Activated T-helper 1 cell treated with anti-CD3 and anti-CD28 coated beads, Interleukin-2, amount 50 U/mL, for 16 hours (primary cell): ENCODE data around the gene IRX6.

Source experiments
- DNase-seq, 2 donors: peaks; one replicate each; pipeline ENCODE4 v3.0.0-alpha.2; 2020; ENCODE audit warnings: low read depth in 1 of 2, low spot score in 1 of 2

IRX6 gene

DNA sequence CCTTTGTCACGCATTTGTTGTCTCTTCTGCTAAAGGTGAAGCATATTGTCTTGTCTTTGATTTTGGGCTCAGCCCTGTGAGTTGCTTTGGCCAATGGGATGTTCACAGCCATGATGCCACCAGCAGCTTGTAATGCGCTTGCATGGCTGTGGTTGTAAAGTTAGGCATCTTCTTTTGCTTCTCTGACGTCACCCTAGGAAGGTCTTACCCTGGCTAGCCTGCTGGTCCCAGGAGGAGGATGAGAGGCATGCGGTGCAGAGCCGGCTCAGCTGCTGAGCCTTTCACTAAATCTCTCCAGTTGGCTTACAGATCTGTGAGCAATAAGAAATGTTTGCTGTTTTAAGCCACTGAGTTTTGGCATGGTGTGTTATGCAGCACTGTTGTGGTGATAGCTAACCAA, 40.8 kb downstream of the IRX6 start:
- no peak for DNase-seq

DNA sequence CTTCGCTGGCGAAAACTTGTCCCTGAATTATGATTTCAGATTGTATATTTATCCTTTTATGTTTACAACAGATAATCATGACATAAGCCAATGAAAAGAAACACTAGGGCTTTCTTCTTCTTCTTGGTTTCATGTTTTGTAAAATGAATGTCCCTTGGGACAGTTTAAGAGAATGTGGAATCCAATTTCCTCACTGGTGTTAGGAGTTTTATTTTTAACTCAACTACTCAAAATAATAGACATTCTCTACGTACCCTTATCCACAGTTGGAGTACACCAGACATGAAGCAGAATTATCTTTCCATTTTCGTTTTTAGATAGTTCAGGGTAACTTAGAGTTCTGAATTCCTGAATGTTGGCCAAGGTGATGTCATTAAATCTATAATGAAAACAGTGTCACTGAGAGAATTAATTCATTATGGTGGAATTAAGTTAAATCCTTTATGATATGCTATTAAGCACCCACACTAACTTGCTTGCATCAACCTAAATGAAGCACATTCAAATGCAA, 43.4 kb downstream of the IRX6 start:
- DNase-seq, result no peak

DNA sequence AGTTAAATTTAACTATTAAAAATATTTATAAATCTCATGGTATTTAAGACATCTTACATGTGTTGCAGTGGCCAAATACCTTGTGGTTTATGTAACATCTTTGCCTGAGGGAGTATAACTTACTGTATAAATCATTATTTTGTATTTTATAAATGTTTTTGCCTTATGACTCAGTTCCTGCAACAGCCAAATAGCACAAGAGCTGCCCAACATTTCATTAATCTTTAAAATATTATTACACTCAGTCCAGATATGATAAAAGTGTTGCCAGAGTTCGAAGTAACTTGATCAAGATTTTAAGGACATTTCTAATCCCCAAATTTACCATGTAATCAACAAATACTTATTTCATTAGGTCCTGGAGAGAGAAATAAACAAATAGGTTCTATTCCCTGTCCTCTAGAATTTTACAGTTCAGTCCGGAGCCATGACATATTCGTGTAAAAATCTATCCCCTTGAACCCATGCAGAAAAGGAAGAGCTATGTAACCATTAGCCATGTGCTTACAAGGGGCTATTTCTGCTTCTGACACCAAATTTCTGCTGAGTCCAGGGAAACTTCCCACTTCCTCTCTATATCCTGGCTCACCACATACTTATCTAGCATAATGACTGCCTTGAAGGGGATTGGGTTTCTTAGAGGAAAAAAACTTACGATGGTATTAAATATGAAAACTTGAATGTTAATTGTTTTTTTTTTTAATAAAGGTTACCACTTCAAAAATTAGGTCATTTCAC, 44.0 kb downstream of the IRX6 start:
- no peak for DNase-seq

DNA sequence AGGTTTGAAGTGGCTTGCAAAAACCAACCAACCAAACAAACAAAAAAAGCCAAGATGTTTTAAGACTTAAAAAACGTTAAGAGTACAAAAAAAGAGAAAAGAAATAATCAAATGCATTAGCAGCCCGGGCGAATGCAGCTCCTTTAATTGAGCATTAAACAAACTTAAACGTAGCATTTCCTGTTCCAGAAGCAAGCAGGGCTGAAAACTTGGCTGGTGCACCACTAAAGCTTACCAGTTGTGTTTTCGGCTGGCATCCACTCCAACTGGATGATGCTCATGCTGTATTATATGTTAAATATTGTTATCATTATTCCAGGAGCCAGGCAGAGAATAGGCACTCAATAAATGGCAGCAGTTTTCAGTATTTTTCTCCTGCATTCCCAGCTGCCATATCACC, 45.1 kb downstream of the IRX6 start:
- DNase-seq, result no peak

DNA sequence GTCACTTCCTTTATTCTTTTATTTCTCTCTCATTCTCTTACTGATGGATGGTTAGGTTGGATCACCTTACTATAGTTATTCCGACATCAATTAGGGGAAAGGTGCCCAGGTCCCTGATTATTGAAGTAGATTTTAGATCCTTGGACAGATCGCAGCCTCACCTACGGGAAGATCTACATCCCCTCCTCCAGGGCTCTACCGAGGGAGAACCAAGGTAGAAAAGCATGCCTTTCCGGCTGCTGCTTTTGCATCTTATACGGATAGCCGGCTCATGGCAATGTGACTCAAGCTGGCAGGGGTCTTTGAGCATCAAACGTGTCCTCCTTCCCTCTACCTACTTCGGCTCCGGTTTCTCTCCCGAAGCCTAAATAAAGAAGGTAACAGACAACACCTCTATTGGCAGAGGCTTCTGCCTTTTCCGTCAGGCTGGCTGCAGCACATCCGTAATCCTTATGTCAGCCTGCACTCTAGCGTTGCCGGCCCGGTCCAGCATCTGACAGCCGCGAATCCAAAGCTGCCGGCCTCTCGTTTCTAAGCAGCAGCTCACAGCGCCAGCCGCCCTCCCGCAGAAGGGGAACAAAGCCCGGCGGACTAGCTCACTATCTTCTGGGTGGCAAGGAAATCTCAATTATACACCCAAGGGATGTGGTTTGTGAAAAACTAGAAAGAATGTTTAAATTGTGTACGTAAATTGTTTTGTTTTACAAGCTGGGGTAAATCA, 46.9 kb downstream of the IRX6 start:
- DNase-seq, result no peak

DNA sequence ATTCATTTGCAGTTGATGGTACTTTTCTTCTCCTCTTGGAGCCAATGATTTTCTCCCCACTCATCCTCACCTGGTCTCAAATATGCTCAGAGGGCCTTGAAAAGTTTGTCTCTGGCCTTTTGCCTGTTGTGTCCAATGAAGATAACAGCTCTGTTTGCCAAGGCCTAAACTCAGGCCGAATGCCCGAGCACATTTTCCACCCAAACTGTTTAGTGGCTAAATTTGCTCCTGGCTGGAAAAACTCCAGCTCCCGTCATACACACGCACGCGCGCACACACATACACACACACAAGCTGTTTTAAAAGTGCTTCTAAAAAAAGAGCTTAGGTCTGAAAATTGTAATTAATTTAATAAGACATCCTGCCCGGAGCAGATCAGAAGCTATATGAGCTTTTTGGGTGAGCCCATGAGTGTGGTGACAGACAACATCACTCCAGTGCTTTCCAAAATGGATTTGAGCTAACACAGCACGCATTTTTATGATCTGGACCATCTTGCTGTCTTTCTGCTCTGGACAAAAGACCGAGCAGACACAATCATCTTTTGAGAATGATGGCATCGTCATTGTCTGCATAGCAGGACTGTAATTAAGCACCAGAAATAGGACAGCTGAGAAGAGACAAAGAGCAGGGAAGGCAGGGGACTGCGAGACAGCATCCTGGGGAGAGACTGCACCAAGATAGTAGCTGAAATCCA, 48.9 kb downstream of the IRX6 start:
- no peak for DNase-seq

DNA sequence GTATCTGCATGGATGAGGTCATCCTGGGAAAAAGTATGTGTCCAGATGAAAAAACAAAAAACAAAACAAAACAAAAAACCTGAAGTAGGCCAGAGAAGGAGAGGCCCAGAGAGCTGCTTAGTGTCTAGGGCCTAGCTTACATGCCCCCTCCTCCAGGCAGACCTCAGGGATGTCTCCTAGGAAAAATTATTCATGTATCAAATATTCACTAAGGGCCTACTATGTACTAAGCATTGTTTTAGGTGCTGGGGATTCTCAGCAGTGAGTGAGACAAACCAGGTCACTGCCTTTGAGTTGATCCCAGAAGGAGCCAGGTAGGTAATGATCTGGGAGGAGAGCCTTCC, 49.5 kb downstream of the IRX6 start:
- DNase-seq, result no peak

DNA sequence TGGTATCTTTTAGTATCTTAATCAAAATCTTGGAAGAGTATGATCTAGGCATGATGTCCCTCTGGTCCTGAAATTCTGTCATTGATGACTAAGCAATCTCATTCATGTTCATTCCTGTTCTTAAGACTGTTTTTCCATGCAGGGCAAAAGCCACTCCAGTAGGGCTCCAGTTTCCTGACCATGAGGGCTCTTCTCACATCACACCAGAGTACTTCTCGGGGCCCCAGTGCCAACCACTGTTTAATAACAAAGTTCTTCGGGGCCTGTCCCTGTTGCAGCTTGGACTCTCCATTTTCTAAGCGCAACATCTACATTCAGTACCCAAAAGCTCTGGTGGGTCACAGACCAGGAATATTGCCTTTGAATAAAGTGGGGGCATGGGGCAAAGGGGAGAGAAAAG, 52.0 kb downstream of the IRX6 start:
- DNase-seq, result no peak

DNA sequence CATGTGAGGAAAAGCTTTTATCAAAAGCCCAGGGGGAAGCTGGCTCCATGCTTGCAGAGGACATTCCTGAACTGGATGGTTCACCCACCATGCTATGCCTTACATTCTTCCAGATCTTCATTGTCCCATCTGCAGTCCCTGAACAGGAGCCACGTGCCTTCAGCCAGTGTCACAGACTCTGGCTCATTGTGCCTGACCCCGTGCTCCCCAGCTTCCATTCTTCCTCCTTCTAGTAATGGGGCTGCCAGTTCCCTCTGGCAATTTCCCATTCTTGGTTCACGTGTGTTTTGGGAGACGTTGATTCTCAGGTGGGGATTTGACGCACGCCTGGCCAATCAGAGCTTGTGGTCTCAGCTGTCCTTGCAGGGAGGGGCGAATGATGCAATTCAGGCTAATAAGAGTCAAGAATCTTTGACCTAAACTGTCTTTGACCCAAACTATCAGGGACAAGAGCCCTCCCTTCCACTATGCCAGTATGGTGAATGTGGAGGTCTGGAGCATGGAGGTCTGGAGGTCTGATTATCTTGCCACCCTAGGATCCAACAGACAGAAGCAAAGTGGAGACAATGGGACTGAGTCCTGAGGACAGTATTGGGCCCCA, 52.7 kb downstream of the IRX6 start:
- no peak for DNase-seq

DNA sequence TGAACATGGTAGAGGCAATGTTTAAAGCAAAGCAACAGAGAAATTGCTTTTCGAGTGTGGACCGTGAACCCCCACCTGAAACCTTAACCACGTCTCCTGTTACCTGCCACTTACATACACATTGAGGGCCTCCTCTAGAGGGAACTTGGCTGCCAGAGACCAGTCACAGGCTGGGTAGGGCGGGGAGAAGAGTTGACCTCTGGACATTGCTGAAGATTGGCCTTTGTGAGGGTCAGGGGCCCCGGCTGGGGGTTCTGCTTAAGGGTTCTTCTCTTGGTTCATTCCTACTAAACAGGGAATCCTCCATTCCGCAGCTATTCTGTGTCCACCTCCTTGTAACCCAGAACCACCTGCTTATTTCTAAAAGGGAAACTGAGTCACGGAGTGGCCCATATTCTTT, 53.8 kb downstream of the IRX6 start:
- no peak for DNase-seq

DNA sequence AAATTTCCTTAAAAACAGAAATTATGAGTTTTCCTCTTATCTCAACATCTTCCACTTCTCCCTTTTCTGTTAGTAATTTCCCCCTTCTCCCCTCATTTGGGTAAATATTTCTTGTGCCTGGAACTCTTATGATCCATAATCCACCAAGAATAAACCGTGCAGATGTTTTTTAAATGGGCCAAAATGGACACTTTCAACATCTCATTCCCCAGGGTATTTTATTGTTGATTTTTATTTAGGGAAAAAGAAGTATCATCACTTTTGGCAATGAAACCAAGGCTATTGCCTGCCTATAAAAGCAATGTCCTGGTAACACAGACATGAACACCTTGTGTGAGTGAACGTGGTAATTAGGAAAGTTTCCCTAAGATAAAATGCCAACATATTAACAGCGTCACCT, 54.6 kb downstream of the IRX6 start:
- DNase-seq, result no peak

DNA sequence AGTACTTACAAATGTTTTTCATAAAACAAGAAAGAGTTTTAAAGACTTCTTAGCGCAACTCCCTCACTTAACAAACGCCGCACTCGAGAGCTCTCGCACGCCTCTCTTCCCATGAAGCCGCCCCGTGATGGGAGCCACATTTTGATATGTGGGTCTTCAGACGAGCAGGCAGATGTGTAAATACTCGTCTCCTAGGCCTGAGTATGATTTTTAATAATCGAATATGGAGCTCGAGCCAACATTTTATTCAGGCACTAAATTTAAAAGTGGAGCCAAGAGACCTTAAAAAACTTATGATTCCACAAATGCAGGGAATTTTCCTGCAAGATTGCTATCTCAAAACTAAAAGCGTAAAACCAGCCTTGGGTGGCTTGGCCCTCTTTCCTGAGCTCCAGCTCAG, 55.4 kb downstream of the IRX6 start:
- DNase-seq, result no peak

DNA sequence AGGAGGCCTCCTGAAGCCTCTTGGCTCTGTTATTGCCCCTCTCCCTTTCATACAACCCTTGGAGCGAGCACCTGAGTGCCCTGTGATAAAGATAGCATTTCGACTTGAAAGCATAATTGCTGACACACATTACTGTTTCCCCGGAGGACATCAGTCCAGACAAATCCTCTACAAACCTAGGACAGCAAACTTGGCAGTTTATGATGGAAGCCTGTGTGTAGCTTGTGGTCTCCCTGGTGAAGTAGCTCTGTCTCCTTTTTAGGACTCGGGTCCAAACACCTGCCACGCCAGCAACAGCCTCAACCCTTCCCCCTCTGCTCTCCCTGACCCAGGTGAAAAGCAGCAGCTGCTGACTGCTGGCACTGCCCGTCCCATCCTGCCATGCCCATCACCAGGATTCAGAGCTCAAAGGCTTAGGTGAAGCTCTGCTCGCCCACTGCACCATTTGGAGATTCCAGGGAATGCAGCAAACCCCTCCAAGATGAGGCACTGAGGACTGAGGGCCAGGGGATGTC, 55.9 kb downstream of the IRX6 start:
- no peak for DNase-seq
